Stomach smooth muscle (tissue), 2 donors: Measurements from ENCODE around the gene FAM53B.

Experiments
- H3K27ac ChIP-seq: one replicate; pipeline ENCODE4 v1.7.0; 2013; ENCODE audit warnings: mild to moderate bottlenecking, low read length, inconsistent platforms
- H3K27me3 ChIP-seq, 2 donors: one replicate each; pipeline ENCODE4 v1.7.0; 2013; ENCODE audit warnings: low read length in 2 of 2; ENCODE audit not compliant: insufficient read depth in 2 of 2, control insufficient read depth in 1 of 2
- H3K36me3 ChIP-seq, 2 donors: one replicate each; pipeline ENCODE4 v1.7.0; 2013; ENCODE audit warnings: low read length in 2 of 2; ENCODE audit not compliant: control insufficient read depth in 2 of 2, insufficient read depth in 2 of 2
- H3K4me1 ChIP-seq: one replicate; pipeline ENCODE4 v1.7.0; 2013; ENCODE audit warnings: low read length; ENCODE audit not compliant: control insufficient read depth, insufficient read depth
- H3K4me3 ChIP-seq, 2 donors: one replicate each; pipeline ENCODE4 v1.7.0; 2013; ENCODE audit warnings: low read length in 2 of 2
- H3K9ac ChIP-seq, 2 donors: one replicate each; pipeline ENCODE4 v1.7.0; 2013; ENCODE audit warnings: low read length in 2 of 2, mild to moderate bottlenecking in 1 of 2
- H3K9me3 ChIP-seq, 2 donors: one replicate each; pipeline ENCODE4 v1.7.0; 2013; ENCODE audit warnings: low read length in 2 of 2; ENCODE audit not compliant: control insufficient read depth in 2 of 2
- donor health status: healthy.
- donor health status: Pancreatic carcinoma.

Gene FAM53B

DNA sequence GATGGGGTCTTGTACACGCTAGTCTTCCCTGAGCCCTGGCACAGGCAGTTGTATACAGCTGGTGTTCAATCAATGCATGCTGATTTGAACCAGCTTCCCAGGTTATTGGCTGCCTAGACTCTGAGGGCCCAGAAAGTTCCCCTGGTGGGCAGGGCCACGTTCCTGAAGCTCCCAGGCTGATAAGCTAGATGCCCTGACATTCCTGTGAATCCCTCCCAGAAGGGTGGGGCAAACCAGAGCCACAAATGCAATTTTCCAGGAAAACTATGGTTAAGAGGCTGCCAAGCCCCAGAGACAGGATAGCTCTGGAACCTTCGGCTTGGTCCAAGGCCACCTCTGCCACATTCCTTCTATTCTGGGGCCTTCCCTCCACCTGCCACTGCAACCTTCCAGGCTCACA is 78.2 kb downstream of the FAM53B start:
- H3K4me1 ChIP-seq, result peaks cover 16% of the 10 kb centered on the region
- H3K9ac ChIP-seq, result no peak overlapping the region

GRCh38 chr10:124665558-124665957 is 78.6 kb downstream of the FAM53B start:
- Histone ChIP-seq H3K4me3 (no peak overlapping the region), H3K9ac (no peak overlapping the region), H3K27ac (no peak overlapping the region), H3K36me3 (peaks cover 0 to 4% of the 10 kb centered on the region in 2 donors), H3K4me1 (peaks cover 12% of the 10 kb centered on the region), H3K9me3 (no peaks in the 10 kb centered on the region), H3K27me3 (no peaks in the 10 kb centered on the region)

More for the DNA sequence above, 78.2 kb downstream of the FAM53B start:
- H3K4me3 ChIP-seq, result no peak overlapping the region
- no peaks in the 10 kb centered on the region for H3K27me3 ChIP-seq
- H3K9me3 ChIP-seq, result no peaks in the 10 kb centered on the region
- H3K36me3 ChIP-seq, result peaks cover 0 to 4% of the 10 kb centered on the region in 2 donors
- H3K27ac ChIP-seq, result no peak overlapping the region

- H3K27me3 ChIP-seq, result no peaks in the 10 kb centered on the region
- peaks cover 12% of the 10 kb centered on the region for H3K4me1 ChIP-seq
- no peak overlapping the region for H3K9ac ChIP-seq
- no peaks in the 10 kb centered on the region for H3K9me3 ChIP-seq
- H3K27ac ChIP-seq, result no peak overlapping the region
- no peak overlapping the region for H3K4me3 ChIP-seq
- H3K36me3 ChIP-seq, result peaks cover 0 to 4% of the 10 kb centered on the region in 2 donors
Observed at GRCh38 chr10:124665091-124665490, 79.1 kb downstream of the FAM53B start.

DNA sequence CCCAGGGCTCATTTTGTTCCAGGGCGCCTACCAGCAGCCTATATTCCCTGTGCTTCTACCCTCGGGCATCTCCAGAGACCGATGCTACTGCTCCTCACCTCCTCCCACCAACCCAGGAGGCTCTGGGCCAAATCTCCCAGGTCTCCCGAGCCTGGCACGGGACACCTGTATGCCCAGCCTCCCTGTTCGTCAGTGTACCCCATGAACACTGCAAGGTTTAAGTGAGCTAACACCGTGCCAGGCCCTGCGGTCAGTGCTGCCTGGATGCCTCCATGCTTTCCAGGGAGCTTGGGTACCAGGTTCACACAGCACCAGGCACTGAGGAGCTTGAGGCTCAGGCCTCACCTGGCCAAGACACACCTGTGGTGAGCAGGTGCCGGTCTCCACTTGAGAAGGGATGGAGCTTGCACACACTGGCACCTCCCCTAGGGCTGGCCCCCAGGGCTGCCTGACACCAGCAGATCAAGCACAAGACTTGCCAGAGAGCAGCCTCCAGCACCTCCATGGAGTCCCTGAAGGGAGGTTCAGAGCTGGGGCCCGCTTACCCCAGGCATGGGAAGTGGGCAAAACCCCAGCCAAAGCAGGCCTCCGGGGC is 80.3 kb downstream of the FAM53B start:
- Histone ChIP-seq H3K27ac (no peak overlapping the region), H3K36me3 (peaks cover 0 to 4% of the 10 kb centered on the region in 2 donors), H3K27me3 (no peaks in the 10 kb centered on the region), H3K9ac (no peak overlapping the region), H3K4me1 (peaks cover 12% of the 10 kb centered on the region), H3K4me3 (no peak overlapping the region), H3K9me3 (no peaks in the 10 kb centered on the region)

- no peak overlapping the region for H3K9ac ChIP-seq
- H3K36me3 ChIP-seq, result peaks cover 0 to 4% of the 10 kb centered on the region in 2 donors
- H3K27ac ChIP-seq, result no peak overlapping the region
- no peaks in the 10 kb centered on the region for H3K27me3 ChIP-seq
- no peaks in the 10 kb centered on the region for H3K9me3 ChIP-seq
- H3K4me3 ChIP-seq, result no peak overlapping the region
- H3K4me1 ChIP-seq, result peaks cover 12% of the 10 kb centered on the region
Observed at GRCh38 chr10:124663228-124663627, 81.0 kb downstream of the FAM53B start.

GRCh38 chr10:124661660-124662180 is 82.5 kb downstream of the FAM53B start:
- Histone ChIP-seq H3K27ac (no peak overlapping the region), H3K27me3 (no peaks in the 10 kb centered on the region), H3K4me3 (no peak overlapping the region), H3K9me3 (no peaks in the 10 kb centered on the region), H3K9ac (no peak overlapping the region), H3K36me3 (peaks cover 0 to 4% of the 10 kb centered on the region in 2 donors), H3K4me1 (peaks cover 4% of the 10 kb centered on the region)

DNA sequence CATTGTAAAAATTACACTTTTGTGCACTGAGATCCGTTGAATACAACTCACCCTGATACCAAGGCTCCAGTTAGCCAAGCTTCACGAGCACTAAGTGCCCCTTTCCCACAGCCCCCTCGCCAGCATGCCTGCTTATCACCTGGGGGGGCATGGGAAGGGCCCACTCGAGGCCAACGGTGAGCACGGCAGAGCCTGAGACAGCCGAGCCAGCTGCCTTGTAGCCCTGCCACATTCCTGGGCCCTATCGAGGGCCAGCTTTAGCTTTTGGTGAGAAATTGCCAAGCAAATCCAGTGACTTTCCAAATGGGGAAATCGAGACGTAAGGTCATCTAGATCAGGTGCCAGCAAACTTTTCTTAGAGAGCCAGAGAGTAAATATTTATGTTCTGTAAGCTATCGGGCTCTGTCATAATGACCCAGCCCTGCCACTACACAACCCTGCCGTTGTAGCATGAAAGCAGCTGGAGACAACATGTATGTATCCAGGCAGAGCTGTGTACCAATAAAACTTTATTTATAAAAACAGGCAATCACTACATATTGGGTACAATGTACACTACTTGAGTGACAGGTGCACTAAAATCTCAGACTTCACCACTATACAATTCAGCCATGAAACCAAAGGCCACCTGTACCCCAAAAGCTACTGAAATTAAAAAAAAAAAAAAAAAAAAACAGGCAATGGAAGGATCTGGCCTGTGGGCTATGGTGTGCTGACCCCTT is 83.6 kb downstream of the FAM53B start:
- Histone ChIP-seq H3K4me1 (peaks cover 6% of the 10 kb centered on the region), H3K27ac (no peak overlapping the region), H3K9ac (no peak overlapping the region), H3K4me3 (no peak overlapping the region), H3K27me3 (no peaks in the 10 kb centered on the region), H3K9me3 (no peaks in the 10 kb centered on the region), H3K36me3 (peaks cover 0 to 5% of the 10 kb centered on the region in 2 donors)

- no peak overlapping the region for H3K9ac ChIP-seq
- H3K4me3 ChIP-seq, result no peak overlapping the region
- H3K27me3 ChIP-seq, result no peaks in the 10 kb centered on the region
- no peak overlapping the region for H3K27ac ChIP-seq
- H3K4me1 ChIP-seq, result peaks cover 7% of the 10 kb centered on the region
- H3K9me3 ChIP-seq, result no peaks in the 10 kb centered on the region
- H3K36me3 ChIP-seq, result peaks cover 0 to 5% of the 10 kb centered on the region in 2 donors
Observed at GRCh38 chr10:124659380-124659779, 84.8 kb downstream of the FAM53B start.

DNA sequence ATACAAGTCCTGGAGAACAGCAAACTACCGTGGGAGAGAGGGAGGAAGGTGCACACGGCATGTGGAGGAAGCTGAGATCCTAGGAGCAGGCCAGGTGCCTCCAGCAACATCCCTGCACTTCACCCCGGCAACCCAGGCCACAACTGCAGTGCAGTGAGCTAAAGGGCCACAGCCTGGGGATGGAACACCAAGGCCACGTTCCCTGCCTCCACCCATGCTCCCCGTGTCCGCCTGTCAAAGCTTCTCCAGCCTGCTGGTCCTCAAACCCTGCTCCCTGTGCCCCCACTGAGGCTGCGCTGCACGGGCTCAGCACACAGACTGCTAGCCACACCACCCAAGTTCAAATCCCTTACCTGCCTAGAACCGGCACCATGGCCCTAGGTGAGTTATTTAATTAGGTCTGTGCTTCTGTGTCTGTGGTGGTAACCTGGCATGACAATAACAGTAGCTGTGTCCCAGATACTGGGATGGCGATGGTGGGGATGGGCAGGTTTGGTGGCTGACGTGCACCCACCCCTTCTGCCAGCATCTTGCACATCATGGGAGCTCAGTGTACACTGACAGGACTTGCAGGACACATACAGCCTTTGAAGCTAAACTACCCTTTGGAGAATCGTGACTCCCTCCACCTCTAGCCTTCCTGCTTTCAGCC is 85.5 kb downstream of the FAM53B start:
- Histone ChIP-seq H3K27ac (no peak overlapping the region), H3K27me3 (no peaks in the 10 kb centered on the region), H3K4me3 (no peak overlapping the region), H3K36me3 (peaks cover 0 to 5% of the 10 kb centered on the region in 2 donors), H3K9ac (no peak overlapping the region), H3K9me3 (no peaks in the 10 kb centered on the region), H3K4me1 (peaks cover 7% of the 10 kb centered on the region)

GRCh38 chr10:124657806-124658205 is 86.4 kb downstream of the FAM53B start:
- Histone ChIP-seq H3K27me3 (no peaks in the 10 kb centered on the region), H3K36me3 (peaks cover 0 to 5% of the 10 kb centered on the region in 2 donors), H3K4me1 (peaks cover 8% of the 10 kb centered on the region), H3K9ac (no peak overlapping the region), H3K27ac (no peak overlapping the region), H3K9me3 (no peaks in the 10 kb centered on the region), H3K4me3 (no peak overlapping the region)
